HepG2 (cell line): Measurements from ENCODE around the gene USP20. TPM values are rescaled to one million over a fixed set of nuclear protein-coding genes. Genes with fewer than 3 reads are reported as not detected.

Experiments used
- CBX1 ChIP-seq: IDR thresholded peaks from one replicate; pipeline ENCODE4 v1.6.1; 2016; ENCODE audit warnings: antibody characterized with exemption, low read depth
- CREB1 ChIP-seq, 2 experiments: fragments of 450-650 bp in 1 of 2; IDR thresholded peaks; 2 replicates each; pipeline ENCODE4 v1.6.1; 2016 to 2017; ENCODE audit warnings: control low read depth in 1 of 2, mild to moderate bottlenecking in 1 of 2, missing compliant biosample characterization in 1 of 2, missing genetic modification characterization in 1 of 2
- EEA1 ChIP-seq: sonication (generic); formaldehyde crosslinking; IDR thresholded peaks from 2 replicates; pipeline ENCODE4 v1.5.1; 2020; ENCODE audit warnings: mild to moderate bottlenecking, missing genetic modification reagents, borderline replicate concordance
- FOXK1 ChIP-seq: sonication (generic); formaldehyde crosslinking; IDR thresholded peaks from 2 replicates; pipeline ENCODE4 v1.4.0; 2020; ENCODE audit warnings: low read depth, missing genetic modification reagents, borderline replicate concordance
- MXD4 ChIP-seq: IDR thresholded peaks from 2 replicates; pipeline ENCODE4 v1.6.1; 2016; ENCODE audit warnings: mild to moderate bottlenecking, missing biosample characterization, missing genetic modification reagents
- SETDB1 ChIP-seq: sonication (generic); formaldehyde crosslinking; IDR thresholded peaks from 2 replicates; pipeline ENCODE4 v1.5.1; 2020; ENCODE audit warnings: missing genetic modification reagents, mild to moderate bottlenecking, borderline replicate concordance
- ZBTB3 ChIP-seq: sonication (generic); formaldehyde crosslinking; IDR thresholded peaks from 2 replicates; pipeline ENCODE4 v1.4.0; 2020; ENCODE audit warnings: low read depth, mild to moderate bottlenecking, moderate library complexity, missing genetic modification reagents, borderline replicate concordance
- ZFX ChIP-seq: sonication (generic); formaldehyde crosslinking; IDR thresholded peaks from 2 replicates; pipeline ENCODE4 v1.4.0; 2020; ENCODE audit warnings: mild to moderate bottlenecking, low read depth, missing genetic modification reagents, moderate library complexity
- ZNF12 ChIP-seq: sonication (generic); formaldehyde crosslinking; IDR thresholded peaks from 2 replicates; pipeline ENCODE4 v1.5.0; 2020; ENCODE audit warnings: missing genetic modification reagents
- ZNF335 ChIP-seq: sonication (generic); formaldehyde crosslinking; IDR thresholded peaks from 2 replicates; pipeline ENCODE4 v1.4.0; 2020; ENCODE audit warnings: missing genetic modification reagents
- ZNF567 ChIP-seq: sonication (generic); formaldehyde crosslinking; IDR thresholded peaks from 2 replicates; pipeline ENCODE4 v1.8.1; 2023; ENCODE audit warnings: mild to moderate bottlenecking, missing genetic modification reagents, borderline replicate concordance
- ZNF660 ChIP-seq: sonication (generic); formaldehyde crosslinking; IDR thresholded peaks from 2 replicates; pipeline ENCODE4 v1.5.1; 2020; ENCODE audit warnings: mild to moderate bottlenecking, low read depth, missing genetic modification reagents, borderline replicate concordance
- ZNF776 ChIP-seq: sonication (generic); formaldehyde crosslinking; IDR thresholded peaks from 2 replicates; pipeline ENCODE4 v1.4.0; 2020; ENCODE audit warnings: mild to moderate bottlenecking, missing genetic modification reagents
- ZNF83 ChIP-seq: sonication (generic); formaldehyde crosslinking; IDR thresholded peaks from 2 replicates; pipeline ENCODE4 v1.4.0; 2020; ENCODE audit warnings: missing genetic modification reagents, mild to moderate bottlenecking, borderline replicate concordance
- ZZZ3 ChIP-seq: sonication (generic); formaldehyde crosslinking; IDR thresholded peaks from 2 replicates; pipeline ENCODE4 v1.4.0; 2020; ENCODE audit warnings: missing genetic modification reagents, mild to moderate bottlenecking, borderline replicate concordance
- polyA plus RNA-seq, 8 experiments: library from polyadenylated mRNA; depleted of rRNA in 3 of 8; stranded (reverse) in 7 of 8; unstranded in 1 of 8; fragments of >200 nt; fragmentation: Illumina TruSeq in 4 of 8; extraction: Trizol in 4 of 8; gene quantifications; 2 replicates each; pipeline versions ENCODE4 v1.2.1 to v1.2.3, GENCODE V29; 2011 to 2016; ENCODE audit warnings: low read depth in 4 of 8, missing spikeins in 1 of 8, mixed read lengths in 1 of 8; ENCODE audit not compliant: insufficient read depth in 1 of 8
- total RNA-seq, 5 experiments: library from RNA; depleted of rRNA; stranded (reverse); fragments of >200 nt; fragmentation: Illumina TruSeq; extraction: Trizol; gene quantifications; 2 replicates each; pipeline ENCODE4 v1.2.3, GENCODE V29; 2016; ENCODE audit warnings: low read depth in 1 of 5
- TF ChIP-seq, protein P1 (sequence below): IDR thresholded peaks from 2 replicates; pipeline ENCODE4 v1.4.0; 2020; ENCODE audit warnings: mild to moderate bottlenecking, missing genetic modification reagents
- TF ChIP-seq, protein P2 (sequence below): sonication (generic); formaldehyde crosslinking; IDR thresholded peaks from 2 replicates; pipeline ENCODE4 v1.8.0; 2022; ENCODE audit warnings: missing genetic modification reagents, mild to moderate bottlenecking, inconsistent platforms, borderline replicate concordance
- TF ChIP-seq, protein P3 (sequence below): sonication (generic); formaldehyde crosslinking; IDR thresholded peaks from 2 replicates; pipeline ENCODE4 v1.8.1; 2023; ENCODE audit warnings: mild to moderate bottlenecking, inconsistent platforms, moderate library complexity, missing genetic modification reagents, borderline replicate concordance
- TF ChIP-seq, protein P4 (sequence below): sonication (generic); formaldehyde crosslinking; conservative IDR thresholded peaks from 2 replicates; pipeline ENCODE4 v1.4.0; 2020; ENCODE audit warnings: missing genetic modification reagents

The USP20 gene
- total and polyA plus RNA-seq, 2 of the 13 experiments (the other 11 are each of a cell fraction or from before 2014, with no cell fraction given) = 4.4 to 5.9 TPM

DNA sequence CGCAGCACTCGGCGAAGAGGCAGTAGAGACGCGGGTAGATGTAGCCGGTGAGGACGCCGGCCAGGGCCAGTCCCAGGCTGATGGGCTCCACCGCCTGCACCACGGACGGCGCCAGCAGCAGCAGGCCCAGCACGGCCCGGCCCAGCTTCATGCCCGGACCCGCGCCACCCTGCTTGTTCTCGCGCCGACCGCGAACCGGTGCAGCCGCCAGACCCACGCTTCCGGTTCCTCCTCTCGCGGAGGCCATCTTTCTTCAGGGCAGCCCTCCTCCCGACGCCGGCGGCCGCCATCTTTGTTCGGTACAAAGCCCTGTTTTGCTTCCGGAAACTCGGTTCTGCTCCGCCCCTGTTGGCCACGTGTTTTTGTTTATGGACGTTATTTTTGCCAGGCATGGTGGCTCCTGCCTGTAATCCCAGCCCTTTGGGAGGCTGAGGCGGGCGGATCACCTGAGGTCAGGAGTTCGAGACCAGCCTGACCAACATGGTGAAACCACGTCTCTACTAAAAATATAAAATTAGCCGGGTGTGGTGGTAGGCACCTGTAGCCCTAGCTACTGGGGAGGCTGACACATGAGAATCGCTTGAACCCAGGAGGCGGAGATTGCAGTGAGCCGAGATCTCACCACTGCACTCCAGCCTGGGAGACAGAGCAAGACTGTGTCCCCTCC, 11.2 kb upstream of the USP20 start, which contains the start of gene TOR1A (continued):
- TF ChIP-seq, protein P1, sequence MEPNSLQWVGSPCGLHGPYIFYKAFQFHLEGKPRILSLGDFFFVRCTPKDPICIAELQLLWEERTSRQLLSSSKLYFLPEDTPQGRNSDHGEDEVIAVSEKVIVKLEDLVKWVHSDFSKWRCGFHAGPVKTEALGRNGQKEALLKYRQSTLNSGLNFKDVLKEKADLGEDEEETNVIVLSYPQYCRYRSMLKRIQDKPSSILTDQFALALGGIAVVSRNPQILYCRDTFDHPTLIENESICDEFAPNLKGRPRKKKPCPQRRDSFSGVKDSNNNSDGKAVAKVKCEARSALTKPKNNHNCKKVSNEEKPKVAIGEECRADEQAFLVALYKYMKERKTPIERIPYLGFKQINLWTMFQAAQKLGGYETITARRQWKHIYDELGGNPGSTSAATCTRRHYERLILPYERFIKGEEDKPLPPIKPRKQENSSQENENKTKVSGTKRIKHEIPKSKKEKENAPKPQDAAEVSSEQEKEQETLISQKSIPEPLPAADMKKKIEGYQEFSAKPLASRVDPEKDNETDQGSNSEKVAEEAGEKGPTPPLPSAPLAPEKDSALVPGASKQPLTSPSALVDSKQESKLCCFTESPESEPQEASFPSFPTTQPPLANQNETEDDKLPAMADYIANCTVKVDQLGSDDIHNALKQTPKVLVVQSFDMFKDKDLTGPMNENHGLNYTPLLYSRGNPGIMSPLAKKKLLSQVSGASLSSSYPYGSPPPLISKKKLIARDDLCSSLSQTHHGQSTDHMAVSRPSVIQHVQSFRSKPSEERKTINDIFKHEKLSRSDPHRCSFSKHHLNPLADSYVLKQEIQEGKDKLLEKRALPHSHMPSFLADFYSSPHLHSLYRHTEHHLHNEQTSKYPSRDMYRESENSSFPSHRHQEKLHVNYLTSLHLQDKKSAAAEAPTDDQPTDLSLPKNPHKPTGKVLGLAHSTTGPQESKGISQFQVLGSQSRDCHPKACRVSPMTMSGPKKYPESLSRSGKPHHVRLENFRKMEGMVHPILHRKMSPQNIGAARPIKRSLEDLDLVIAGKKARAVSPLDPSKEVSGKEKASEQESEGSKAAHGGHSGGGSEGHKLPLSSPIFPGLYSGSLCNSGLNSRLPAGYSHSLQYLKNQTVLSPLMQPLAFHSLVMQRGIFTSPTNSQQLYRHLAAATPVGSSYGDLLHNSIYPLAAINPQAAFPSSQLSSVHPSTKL = peak; percentile 49
- TF ChIP-seq ZFX = peak; percentile 96
- peak; percentile 58; the same call in 1 of the 2 replicates for TF ChIP-seq ZNF776 (CRISPR knock-in tag)
- TF ChIP-seq, protein P2, sequence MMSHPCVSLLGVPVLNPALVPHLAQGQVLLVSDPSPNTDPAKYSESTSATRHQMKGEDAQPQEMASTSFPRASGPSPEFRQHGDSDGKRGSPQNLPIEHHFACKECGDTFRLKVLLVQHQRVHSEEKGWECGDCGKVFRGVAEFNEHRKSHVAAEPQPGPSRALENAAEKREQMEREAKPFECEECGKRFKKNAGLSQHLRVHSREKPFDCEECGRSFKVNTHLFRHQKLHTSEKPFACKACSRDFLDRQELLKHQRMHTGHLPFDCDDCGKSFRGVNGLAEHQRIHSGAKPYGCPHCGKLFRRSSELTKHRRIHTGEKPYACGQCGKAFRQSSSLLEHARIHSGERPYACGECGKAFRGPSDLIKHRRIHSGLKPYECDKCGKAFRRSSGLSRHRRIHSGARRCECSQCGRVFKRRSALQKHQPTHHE = no peak; the same call in 1 of the 2 replicates
- TF ChIP-seq MXD4 (CRISPR knock-in tag) = peak; percentile 96
- peak; percentile 100 for TF ChIP-seq FOXK1 (CRISPR knock-in tag)
- peak; percentile 15; the same call in 1 of the 2 replicates for TF ChIP-seq CREB1 (IDR thresholded peaks at IDR 0.05)
- TF ChIP-seq CREB1 (CRISPR knock-in tag; IDR thresholded peaks at IDR 0.05) = peak; percentile 82
- TF ChIP-seq ZNF83 (CRISPR knock-in tag) = peak; percentile 84; the same call in 1 of the 2 replicates
- TF ChIP-seq ZNF660 = no peak
- peak; percentile 54; the same call in 1 of the 2 replicates for TF ChIP-seq ZZZ3 (CRISPR knock-in tag)
- TF ChIP-seq ZNF12 (CRISPR knock-in tag) = peak; percentile 58; the same call in 1 of the 2 replicates
- TF ChIP-seq ZNF567 (CRISPR knock-in tag) = no peak
- TF ChIP-seq EEA1 (CRISPR knock-in tag) = peak; percentile 90; the same call in 1 of the 2 replicates
- no peak for TF ChIP-seq SETDB1 (CRISPR knock-in tag)
- no peak; the same call in 1 of the 2 replicates for TF ChIP-seq ZBTB3 (CRISPR knock-in tag)
- TF ChIP-seq, protein P3, sequence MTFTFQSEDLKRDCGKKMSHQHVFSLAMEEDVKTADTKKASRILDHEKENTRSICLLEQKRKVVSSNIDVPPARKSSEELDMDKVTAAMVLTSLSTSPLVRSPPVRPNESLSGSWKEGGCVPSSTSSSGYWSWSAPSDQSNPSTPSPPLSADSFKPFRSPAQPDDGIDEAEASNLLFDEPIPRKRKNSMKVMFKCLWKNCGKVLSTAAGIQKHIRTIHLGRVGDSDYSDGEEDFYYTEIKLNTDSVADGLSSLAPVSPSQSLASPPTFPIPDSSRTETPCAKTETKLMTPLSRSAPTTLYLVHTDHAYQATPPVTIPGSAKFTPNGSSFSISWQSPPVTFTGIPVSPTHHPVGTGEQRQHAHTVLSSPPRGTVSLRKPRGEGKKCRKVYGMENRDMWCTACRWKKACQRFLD (CRISPR knock-in tag) = 0 out of 2 replicates have a peak, but pooled peaks have one; percentile 40
- TF ChIP-seq, protein P4, sequence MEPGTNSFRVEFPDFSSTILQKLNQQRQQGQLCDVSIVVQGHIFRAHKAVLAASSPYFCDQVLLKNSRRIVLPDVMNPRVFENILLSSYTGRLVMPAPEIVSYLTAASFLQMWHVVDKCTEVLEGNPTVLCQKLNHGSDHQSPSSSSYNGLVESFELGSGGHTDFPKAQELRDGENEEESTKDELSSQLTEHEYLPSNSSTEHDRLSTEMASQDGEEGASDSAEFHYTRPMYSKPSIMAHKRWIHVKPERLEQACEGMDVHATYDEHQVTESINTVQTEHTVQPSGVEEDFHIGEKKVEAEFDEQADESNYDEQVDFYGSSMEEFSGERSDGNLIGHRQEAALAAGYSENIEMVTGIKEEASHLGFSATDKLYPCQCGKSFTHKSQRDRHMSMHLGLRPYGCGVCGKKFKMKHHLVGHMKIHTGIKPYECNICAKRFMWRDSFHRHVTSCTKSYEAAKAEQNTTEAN (CRISPR knock-in tag) = 0 out of 2 replicates have a peak, but pooled peaks have one; percentile 38
- TF ChIP-seq CBX1 = peak; percentile 25
- peak; percentile 81 for TF ChIP-seq ZNF335 (CRISPR knock-in tag)
